ENCODE measurements around the gene TEX30.

TEX30 gene

DNA sequence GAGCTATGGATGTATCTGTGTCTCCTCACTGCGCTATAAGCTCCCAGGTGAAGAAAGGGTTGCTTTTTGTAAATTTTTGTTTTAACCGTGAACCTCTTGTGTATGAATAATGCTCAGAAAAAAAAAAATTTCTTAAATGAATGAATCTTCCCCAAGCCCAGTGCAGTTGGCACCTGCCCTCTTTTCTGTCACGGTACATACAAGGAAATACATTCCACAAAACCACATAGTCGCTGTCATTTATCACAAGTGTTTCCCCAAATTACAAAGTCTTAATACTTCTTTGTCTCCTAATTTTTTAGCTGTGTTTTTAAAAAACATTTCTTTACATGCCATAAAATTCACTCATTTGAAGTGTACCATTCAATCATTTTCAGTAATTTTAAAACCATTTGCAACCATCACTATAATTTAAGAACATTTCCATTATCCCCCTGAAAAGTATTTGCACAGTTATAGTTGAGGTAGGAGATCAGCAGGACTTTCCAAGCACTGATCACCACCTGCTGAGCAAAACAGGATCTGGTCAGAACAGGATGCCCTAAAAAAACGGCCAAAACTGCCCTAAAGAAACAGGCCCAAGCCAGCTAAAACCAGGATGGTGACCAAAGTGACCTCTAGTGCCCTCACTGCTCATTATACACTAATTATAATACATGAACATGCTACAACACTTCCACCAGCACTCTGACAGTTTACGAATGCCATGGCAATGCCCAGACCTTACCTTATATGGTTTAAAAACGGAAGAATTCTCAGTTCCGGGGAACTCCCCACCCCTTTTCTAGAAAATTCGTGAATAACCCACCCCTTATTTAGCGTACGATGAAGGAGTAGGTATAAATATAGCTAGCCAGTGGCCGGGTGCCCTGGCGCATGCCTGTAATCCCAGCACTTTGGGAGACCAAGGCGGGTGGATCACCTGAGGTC is 1.3 kb upstream of the TEX30 start:
- Histone ChIP-seq H3K9ac (ENCODE audit: low read length) (no peak overlapping the region), H4K20me1 (ENCODE audit: low read depth, low read length) (no peaks in the 10 kb centered on the region), H3K4me2 (ENCODE audit: low read depth, low read length, poor library complexity, severe bottlenecking) (no peak overlapping the region), H3K36me3 (ENCODE audit: low read length) (no peaks in the 10 kb centered on the region), H3K79me2 (ENCODE audit: insufficient read depth, low read length) (peaks cover 32% of the 10 kb centered on the region), H3K9me2 (replicated peaks; ENCODE audit: insufficient read depth, low read length) (no peaks in the 10 kb centered on the region), H3K27me3 (ENCODE audit: low read length) (no peaks in the 10 kb centered on the region), H2AFZ (ENCODE audit: low read depth, low read length, severe bottlenecking) (peak overlapping the region; percentile 85), H3K27ac (ENCODE audit: low read depth, low read length) (no peak overlapping the region), H3F3A (ENCODE audit: insufficient read depth) (peaks cover 6% of the 10 kb centered on the region), H3K9me3 (ENCODE audit: insufficient read depth, low read length) (no peaks in the 10 kb centered on the region), H3K4me3 (ENCODE audit: insufficient read depth, low read length, poor library complexity, severe bottlenecking) (no peak overlapping the region)
- TF ChIP-seq, protein P1, sequence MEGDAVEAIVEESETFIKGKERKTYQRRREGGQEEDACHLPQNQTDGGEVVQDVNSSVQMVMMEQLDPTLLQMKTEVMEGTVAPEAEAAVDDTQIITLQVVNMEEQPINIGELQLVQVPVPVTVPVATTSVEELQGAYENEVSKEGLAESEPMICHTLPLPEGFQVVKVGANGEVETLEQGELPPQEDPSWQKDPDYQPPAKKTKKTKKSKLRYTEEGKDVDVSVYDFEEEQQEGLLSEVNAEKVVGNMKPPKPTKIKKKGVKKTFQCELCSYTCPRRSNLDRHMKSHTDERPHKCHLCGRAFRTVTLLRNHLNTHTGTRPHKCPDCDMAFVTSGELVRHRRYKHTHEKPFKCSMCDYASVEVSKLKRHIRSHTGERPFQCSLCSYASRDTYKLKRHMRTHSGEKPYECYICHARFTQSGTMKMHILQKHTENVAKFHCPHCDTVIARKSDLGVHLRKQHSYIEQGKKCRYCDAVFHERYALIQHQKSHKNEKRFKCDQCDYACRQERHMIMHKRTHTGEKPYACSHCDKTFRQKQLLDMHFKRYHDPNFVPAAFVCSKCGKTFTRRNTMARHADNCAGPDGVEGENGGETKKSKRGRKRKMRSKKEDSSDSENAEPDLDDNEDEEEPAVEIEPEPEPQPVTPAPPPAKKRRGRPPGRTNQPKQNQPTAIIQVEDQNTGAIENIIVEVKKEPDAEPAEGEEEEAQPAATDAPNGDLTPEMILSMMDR (IDR thresholded peaks at IDR 0.05; ENCODE audit: insufficient read depth, low read length, poor library complexity, severe bottlenecking): no peak
- TF ChIP-seq EZH2phosphoT487 (conservative IDR thresholded peaks at IDR 0.05; ENCODE audit: low read length): no peak

DNA sequence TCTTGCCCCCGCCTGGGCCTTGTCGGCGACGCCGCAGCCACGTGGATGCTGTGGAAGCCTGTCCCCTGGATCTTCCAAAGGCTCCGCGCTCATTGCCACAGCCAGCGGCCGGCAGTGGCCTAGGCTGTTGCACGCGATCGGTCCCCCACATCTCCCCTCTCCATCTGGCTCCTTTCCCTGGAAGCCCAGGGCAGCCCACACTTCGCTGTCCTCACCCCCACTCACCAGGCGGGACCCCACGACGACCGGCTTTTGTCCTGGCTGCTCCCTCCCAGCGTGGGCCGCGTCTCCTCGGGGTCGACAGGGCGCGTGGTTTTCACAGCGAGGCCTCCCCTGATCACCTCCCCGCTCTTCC is 605 bp upstream of the TEX30 start:
- no peaks in the 10 kb centered on the region; the same call in 1 of the 2 replicates for H3K36me3 ChIP-seq (ENCODE audit: low read length)
- peaks cover 39% of the 10 kb centered on the region for H3K79me2 ChIP-seq (ENCODE audit: insufficient read depth, low read length)
- no peaks in the 10 kb centered on the region for H3K9me3 ChIP-seq (ENCODE audit: insufficient read depth, low read length)
- peak overlapping the region; percentile 88 for H3K9ac ChIP-seq (ENCODE audit: low read length)
- H4K20me1 ChIP-seq (ENCODE audit: low read depth, low read length): no peaks in the 10 kb centered on the region
- peak overlapping the region; percentile 79 for H3K4me3 ChIP-seq (ENCODE audit: insufficient read depth, low read length, poor library complexity, severe bottlenecking)
- TF ChIP-seq, protein P1 (IDR thresholded peaks at IDR 0.05; ENCODE audit: insufficient read depth, low read length, poor library complexity, severe bottlenecking): no peak
- TF ChIP-seq EZH2phosphoT487 (conservative IDR thresholded peaks at IDR 0.05; ENCODE audit: low read length): no peak
- no peaks in the 10 kb centered on the region for H3K27me3 ChIP-seq (ENCODE audit: low read length)
- H2AFZ ChIP-seq (ENCODE audit: low read depth, low read length, severe bottlenecking): peak overlapping the region; percentile 57
- no peaks in the 10 kb centered on the region for H3K9me2 ChIP-seq (replicated peaks; ENCODE audit: insufficient read depth, low read length)
- H3K27ac ChIP-seq (ENCODE audit: low read depth, low read length): 0 out of 2 replicates have a peak overlapping the region, but pooled peaks have one; percentile 39
- H3K4me2 ChIP-seq (ENCODE audit: low read depth, low read length, poor library complexity, severe bottlenecking): peak overlapping the region; percentile 66
- H3F3A ChIP-seq (ENCODE audit: insufficient read depth): peaks cover 6% of the 10 kb centered on the region

DNA sequence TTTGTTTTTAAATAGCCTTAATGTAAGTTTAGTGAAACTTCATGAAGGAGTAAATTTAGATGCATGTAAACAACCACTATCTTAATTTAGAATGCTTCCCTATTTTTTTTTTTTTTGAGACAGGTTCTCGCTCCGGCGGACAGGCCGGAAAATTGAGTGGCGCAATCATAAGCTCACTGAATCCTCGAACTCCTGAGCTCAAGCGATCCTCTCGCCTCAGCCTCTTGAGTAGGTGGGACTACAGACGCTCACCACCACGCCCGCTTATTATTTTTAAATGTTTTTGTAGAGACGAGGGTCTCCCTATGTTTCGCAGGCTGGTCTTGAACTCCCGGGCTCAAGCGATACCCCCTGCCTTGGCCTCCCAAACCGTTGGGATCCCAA is 1.6 kb downstream of the TEX30 start:
- H3K9me3 ChIP-seq (ENCODE audit: insufficient read depth, low read length): no peaks in the 10 kb centered on the region
- H3K36me3 ChIP-seq (ENCODE audit: low read length): peaks cover 8% of the 10 kb centered on the region; the same call in 1 of the 2 replicates
- H3F3A ChIP-seq (ENCODE audit: insufficient read depth): peaks cover 6% of the 10 kb centered on the region
- H3K9me2 ChIP-seq (replicated peaks; ENCODE audit: insufficient read depth, low read length): no peaks in the 10 kb centered on the region
- H3K4me2 ChIP-seq (ENCODE audit: low read depth, low read length, poor library complexity, severe bottlenecking): peak overlapping the region; percentile 66
- no peaks in the 10 kb centered on the region for H4K20me1 ChIP-seq (ENCODE audit: low read depth, low read length)
- no peak overlapping the region for H2AFZ ChIP-seq (ENCODE audit: low read depth, low read length, severe bottlenecking)
- TF ChIP-seq, protein P1 (IDR thresholded peaks at IDR 0.05; ENCODE audit: insufficient read depth, low read length, poor library complexity, severe bottlenecking): no peak
- no peak for TF ChIP-seq EZH2phosphoT487 (conservative IDR thresholded peaks at IDR 0.05; ENCODE audit: low read length)
- H3K4me3 ChIP-seq (ENCODE audit: insufficient read depth, low read length, poor library complexity, severe bottlenecking): peak overlapping the region; percentile 79
- no peaks in the 10 kb centered on the region for H3K27me3 ChIP-seq (ENCODE audit: low read length)
- H3K79me2 ChIP-seq (ENCODE audit: insufficient read depth, low read length): peaks cover 39% of the 10 kb centered on the region
- H3K9ac ChIP-seq (ENCODE audit: low read length): peak overlapping the region; percentile 88
- no peak overlapping the region for H3K27ac ChIP-seq (ENCODE audit: low read depth, low read length)

Data from SU-DHL-6 (cell line).